Measurements from ENCODE around the gene ESR1.

DNA sequence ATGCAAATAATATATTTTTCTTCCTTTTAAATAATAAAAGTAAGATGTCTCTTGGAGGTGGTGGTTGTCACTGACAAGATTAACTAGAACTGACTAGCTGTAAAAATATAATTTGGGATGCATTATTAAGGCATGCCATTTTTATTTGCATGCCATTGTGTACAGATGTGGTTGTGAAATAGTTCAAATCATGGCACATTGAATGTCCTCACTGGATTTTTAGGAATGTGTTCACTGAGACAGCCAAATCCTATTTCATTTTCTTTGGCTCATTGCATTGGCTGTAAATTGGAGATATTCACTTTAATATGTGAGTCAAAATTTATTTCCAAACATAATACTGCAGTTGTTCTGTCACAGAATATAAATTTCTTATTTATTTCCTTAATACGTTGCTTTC, 62.3 kb downstream of the ESR1 start:
- TF ChIP-seq, protein P1, sequence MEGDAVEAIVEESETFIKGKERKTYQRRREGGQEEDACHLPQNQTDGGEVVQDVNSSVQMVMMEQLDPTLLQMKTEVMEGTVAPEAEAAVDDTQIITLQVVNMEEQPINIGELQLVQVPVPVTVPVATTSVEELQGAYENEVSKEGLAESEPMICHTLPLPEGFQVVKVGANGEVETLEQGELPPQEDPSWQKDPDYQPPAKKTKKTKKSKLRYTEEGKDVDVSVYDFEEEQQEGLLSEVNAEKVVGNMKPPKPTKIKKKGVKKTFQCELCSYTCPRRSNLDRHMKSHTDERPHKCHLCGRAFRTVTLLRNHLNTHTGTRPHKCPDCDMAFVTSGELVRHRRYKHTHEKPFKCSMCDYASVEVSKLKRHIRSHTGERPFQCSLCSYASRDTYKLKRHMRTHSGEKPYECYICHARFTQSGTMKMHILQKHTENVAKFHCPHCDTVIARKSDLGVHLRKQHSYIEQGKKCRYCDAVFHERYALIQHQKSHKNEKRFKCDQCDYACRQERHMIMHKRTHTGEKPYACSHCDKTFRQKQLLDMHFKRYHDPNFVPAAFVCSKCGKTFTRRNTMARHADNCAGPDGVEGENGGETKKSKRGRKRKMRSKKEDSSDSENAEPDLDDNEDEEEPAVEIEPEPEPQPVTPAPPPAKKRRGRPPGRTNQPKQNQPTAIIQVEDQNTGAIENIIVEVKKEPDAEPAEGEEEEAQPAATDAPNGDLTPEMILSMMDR (IDR thresholded peaks at IDR 0.05): no peak
- peak in 2 of 3 donors; percentile 39 to 53 for TF ChIP-seq POLR2AphosphoS5 (IDR thresholded peaks at IDR 0.05)

Measured in suprapubic skin (tissue), 3 donors.